Mesenchymal stem cell (in vitro differentiated cells and primary cell): Measurements from ENCODE around the gene SCFD2. TPM values are rescaled to one million over a fixed set of nuclear protein-coding genes. Genes with fewer than 3 reads are reported as not detected.

Source experiments
- DNase-seq: peaks from one replicate; pipeline ENCODE4 v3.0.0-alpha.2; 2013
- H2AFZ ChIP-seq: one replicate; pipeline ENCODE4 v1.6.1; 2013; ENCODE audit warnings: low read depth, mild to moderate bottlenecking, control low read depth, inconsistent platforms, low read length, moderate library complexity
- H2AK5ac ChIP-seq: 2 replicates; pipeline ENCODE4 v1.6.1; 2013; ENCODE audit warnings: low read length, moderate library complexity, mild to moderate bottlenecking, inconsistent platforms; ENCODE audit not compliant: severe bottlenecking
- H2BK120ac ChIP-seq: one replicate; pipeline ENCODE4 v1.6.1; 2013; ENCODE audit warnings: low read depth, mild to moderate bottlenecking, inconsistent platforms, low read length, moderate library complexity
- H2BK12ac ChIP-seq, 2 experiments: one replicate each; pipeline ENCODE4 v1.6.1; 2013; ENCODE audit warnings: inconsistent platforms in 2 of 2, low read length in 2 of 2, mild to moderate bottlenecking in 2 of 2, moderate library complexity in 2 of 2, control low read depth in 1 of 2
- H2BK15ac ChIP-seq: one replicate; pipeline ENCODE4 v1.6.1; 2013; ENCODE audit warnings: mild to moderate bottlenecking, low read depth, inconsistent platforms; ENCODE audit not compliant: poor library complexity, severe bottlenecking
- H2BK5ac ChIP-seq: 2 replicates; pipeline ENCODE4 v1.6.1; 2013; ENCODE audit warnings: low read depth, mild to moderate bottlenecking, low read length, control low read depth, inconsistent platforms; ENCODE audit not compliant: poor library complexity, severe bottlenecking
- H3K14ac ChIP-seq, 2 experiments: one replicate each; pipeline ENCODE4 v1.6.1; 2013; ENCODE audit warnings: inconsistent platforms in 2 of 2, low read length in 2 of 2, control low read depth in 1 of 2, mild to moderate bottlenecking in 1 of 2, moderate library complexity in 1 of 2
- H3K18ac ChIP-seq, 2 experiments: one replicate each; pipeline ENCODE4 v1.6.1; 2013; ENCODE audit warnings: inconsistent platforms in 2 of 2, low read length in 2 of 2, control low read depth in 1 of 2, low read depth in 1 of 2, mild to moderate bottlenecking in 1 of 2
- H3K23ac ChIP-seq, 2 experiments: one replicate each; pipeline ENCODE4 v1.6.1; 2013; ENCODE audit warnings: inconsistent platforms in 2 of 2, low read length in 2 of 2, mild to moderate bottlenecking in 2 of 2, moderate library complexity in 2 of 2, control low read depth in 1 of 2
- H3K27ac ChIP-seq: 2 replicates; pipeline ENCODE4 v1.5.1; 2013; ENCODE audit warnings: mild to moderate bottlenecking, moderate library complexity, low read length, control low read depth, inconsistent platforms; ENCODE audit not compliant: poor library complexity, severe bottlenecking
- H3K27me3 ChIP-seq, 2 experiments: 2 replicates each; pipeline versions ENCODE4 v1.6.1 to v1.7.0; 2013; ENCODE audit warnings: low read length in 2 of 2, mild to moderate bottlenecking in 2 of 2, moderate library complexity in 2 of 2, control low read depth in 1 of 2, inconsistent platforms in 1 of 2; ENCODE audit not compliant: control insufficient read depth in 1 of 2, insufficient read depth in 1 of 2
- H3K36me3 ChIP-seq, 2 experiments: 2 replicates each; pipeline versions ENCODE4 v1.6.1 to v1.7.0; 2013; ENCODE audit warnings: low read length in 2 of 2, control low read depth in 1 of 2, inconsistent platforms in 1 of 2, low read depth in 1 of 2, mild to moderate bottlenecking in 1 of 2; ENCODE audit not compliant: insufficient read depth in 2 of 2, control insufficient read depth in 1 of 2
- H3K4ac ChIP-seq, 2 experiments: one replicate each; pipeline ENCODE4 v1.6.1; 2013; ENCODE audit warnings: inconsistent platforms in 2 of 2, low read length in 2 of 2, mild to moderate bottlenecking in 2 of 2, moderate library complexity in 2 of 2, control low read depth in 1 of 2, low read depth in 1 of 2
- H3K4me1 ChIP-seq: 2 replicates; pipeline ENCODE4 v1.6.1; 2013; ENCODE audit warnings: low read depth, low read length, control low read depth; ENCODE audit not compliant: control insufficient read depth, insufficient read depth
- H3K4me2 ChIP-seq: 2 replicates; pipeline ENCODE4 v1.6.1; 2013; ENCODE audit warnings: low read length, mild to moderate bottlenecking, inconsistent platforms; ENCODE audit not compliant: poor library complexity, severe bottlenecking
- H3K4me3 ChIP-seq, 2 experiments: 2 replicates each; pipeline versions ENCODE4 v1.5.1 to v1.7.0; 2013; ENCODE audit warnings: low read length in 2 of 2, mild to moderate bottlenecking in 2 of 2, control low read depth in 1 of 2, low read depth in 1 of 2; ENCODE audit not compliant: insufficient read depth in 1 of 2
- H3K79me1 ChIP-seq: replicated peaks from 2 replicates; pipeline ENCODE4 v1.6.1; 2013; ENCODE audit warnings: mild to moderate bottlenecking, control low read depth, low read length, inconsistent platforms; ENCODE audit not compliant: poor library complexity, severe bottlenecking
- H3K9ac ChIP-seq: 2 replicates; pipeline ENCODE4 v1.7.0; 2013; ENCODE audit warnings: mild to moderate bottlenecking, low read length, moderate library complexity
- H3K9me3 ChIP-seq: 2 replicates; pipeline ENCODE4 v1.7.0; 2013; ENCODE audit warnings: mild to moderate bottlenecking, low read length; ENCODE audit not compliant: control insufficient read depth
- H4K8ac ChIP-seq: one replicate; pipeline ENCODE4 v1.6.1; 2013; ENCODE audit warnings: inconsistent platforms, mild to moderate bottlenecking, low read length, moderate library complexity
- H4K91ac ChIP-seq: one replicate; pipeline ENCODE4 v1.6.1; 2013; ENCODE audit warnings: mild to moderate bottlenecking, low read length, inconsistent platforms
- WGBS: methylation state at CpG from one replicate; pipeline ENCODE4 v1.1.7; 2013; ENCODE audit warnings: mixed read lengths; 5-methylcytosine and 5-hydroxymethylcytosine counted together
- small RNA-seq: library from polyadenylated mRNA; stranded (forward); fragments of <200 nt; extraction: miRNeasy Mini kit (QIAGEN cat#:217004); gene quantifications from one replicate; pipeline ENCODE3, GENCODE V24; 2013; ENCODE audit warnings: low read depth

The SCFD2 gene

DNA sequence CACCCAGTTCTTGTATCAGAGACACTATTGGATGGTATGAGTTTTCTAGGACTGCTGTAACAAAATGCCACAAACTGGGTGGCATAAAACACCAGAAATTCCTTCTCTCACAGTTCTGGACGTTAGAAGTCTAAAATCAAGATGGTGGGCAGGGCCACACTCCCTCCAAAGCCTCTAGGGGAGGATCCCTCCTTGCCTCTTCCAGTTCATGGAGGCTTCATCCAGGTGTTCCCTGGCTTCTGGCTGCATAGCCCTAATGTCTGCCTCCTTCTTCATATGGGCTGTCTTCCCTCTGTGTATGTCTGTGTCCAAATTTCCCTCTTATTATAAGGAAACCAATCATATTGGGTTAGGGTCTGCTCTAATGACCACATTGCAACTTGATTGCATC, 542.2 kb downstream of the SCFD2 start:
- H3K4me1 ChIP-seq, result peaks cover 19% of the 10 kb centered on the region
- no peak overlapping the region for H4K8ac ChIP-seq
- DNase-seq, result no peak
- H2BK120ac ChIP-seq, result peak overlapping the region; percentile 57
- H2BK12ac ChIP-seq, result peak overlapping the region; percentile 65 to 81
- no peak overlapping the region for H2BK15ac ChIP-seq
- no peak overlapping the region for H3K4me3 ChIP-seq
- H3K18ac ChIP-seq, result peak overlapping the region in 1 of 2 experiments; percentile 72
- H3K4me2 ChIP-seq, result no peak overlapping the region
- WGBS, result 16% methylated on average over 1 of the region's 1 CpG
- H3K36me3 ChIP-seq, result no peaks in the 10 kb centered on the region
- H3K14ac ChIP-seq, result no peak overlapping the region
- no peak overlapping the region for H3K9ac ChIP-seq
- no peaks in the 10 kb centered on the region for H3K9me3 ChIP-seq
- H3K23ac ChIP-seq, result no peak overlapping the region
- H3K4ac ChIP-seq, result peak overlapping the region in 1 of 2 experiments; percentile 36
- H2AFZ ChIP-seq, result no peak overlapping the region
- H2AK5ac ChIP-seq, result peak overlapping the region; percentile 54
- no peaks in the 10 kb centered on the region for H3K79me1 ChIP-seq
- no peak overlapping the region for H2BK5ac ChIP-seq
- peaks cover 0 to 3% of the 10 kb centered on the region in 2 experiments for H3K27me3 ChIP-seq
- H3K27ac ChIP-seq, result peak overlapping the region; percentile 82
- no peak overlapping the region for H4K91ac ChIP-seq

Small RNA genes lying within 50 kb of the gene (small RNA-seq; reads per million reads assigned to genes)
- gene RNU6-310P, result not detected
